GM21447 (cell line): ENCODE data around the gene E2F1.
"Not testable (repeated sequence)": the region's sequence is repeated elsewhere in the genome, so short reads cannot be mapped to it uniquely, and the experiment has no call there.

Experiments
- ATAC-seq: cut with Tn5 transposase; IDR thresholded peaks from one replicate; pipeline ENCODE4 v1.9.1; 2021; ENCODE audit not compliant: unreplicated experiment

Gene E2F1

GRCh38 chr20:33646191-33646590 is 40.0 kb downstream of the E2F1 start:
- no peak for ATAC-seq

DNA sequence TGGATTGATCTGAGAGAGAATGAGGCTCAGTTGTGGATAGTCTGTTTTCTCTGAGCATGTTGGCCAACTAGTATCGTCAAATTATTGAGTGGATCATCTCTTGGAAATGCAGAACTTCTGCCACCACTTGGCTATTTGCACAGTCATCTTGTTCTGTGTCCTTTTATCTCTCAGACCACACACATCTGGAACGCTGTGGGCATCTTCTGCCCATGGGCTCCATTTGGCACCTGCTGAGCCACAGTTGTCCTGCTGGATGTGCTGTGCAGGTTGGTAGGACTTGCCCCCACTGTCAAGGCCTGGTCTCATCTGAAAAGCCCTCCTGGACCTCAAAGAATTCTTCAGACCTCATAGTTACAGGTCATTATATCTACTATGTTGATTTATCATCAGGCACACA is 40.8 kb downstream of the E2F1 start:
- no peak for ATAC-seq

DNA sequence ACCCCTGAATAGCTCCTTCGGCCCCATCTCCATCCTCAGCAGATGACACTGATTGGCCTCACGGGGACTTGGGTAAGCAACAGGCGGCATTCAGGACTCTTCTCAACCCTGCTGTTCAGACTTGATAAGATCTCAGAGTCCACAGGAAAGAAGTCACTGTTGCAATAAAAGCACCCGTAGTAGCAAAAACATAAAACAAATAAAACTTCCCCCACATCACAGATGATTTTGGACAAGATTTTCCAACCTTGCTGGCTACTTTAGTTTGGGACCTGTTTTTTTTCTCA is 41.2 kb downstream of the E2F1 start:
- no peak for ATAC-seq

DNA sequence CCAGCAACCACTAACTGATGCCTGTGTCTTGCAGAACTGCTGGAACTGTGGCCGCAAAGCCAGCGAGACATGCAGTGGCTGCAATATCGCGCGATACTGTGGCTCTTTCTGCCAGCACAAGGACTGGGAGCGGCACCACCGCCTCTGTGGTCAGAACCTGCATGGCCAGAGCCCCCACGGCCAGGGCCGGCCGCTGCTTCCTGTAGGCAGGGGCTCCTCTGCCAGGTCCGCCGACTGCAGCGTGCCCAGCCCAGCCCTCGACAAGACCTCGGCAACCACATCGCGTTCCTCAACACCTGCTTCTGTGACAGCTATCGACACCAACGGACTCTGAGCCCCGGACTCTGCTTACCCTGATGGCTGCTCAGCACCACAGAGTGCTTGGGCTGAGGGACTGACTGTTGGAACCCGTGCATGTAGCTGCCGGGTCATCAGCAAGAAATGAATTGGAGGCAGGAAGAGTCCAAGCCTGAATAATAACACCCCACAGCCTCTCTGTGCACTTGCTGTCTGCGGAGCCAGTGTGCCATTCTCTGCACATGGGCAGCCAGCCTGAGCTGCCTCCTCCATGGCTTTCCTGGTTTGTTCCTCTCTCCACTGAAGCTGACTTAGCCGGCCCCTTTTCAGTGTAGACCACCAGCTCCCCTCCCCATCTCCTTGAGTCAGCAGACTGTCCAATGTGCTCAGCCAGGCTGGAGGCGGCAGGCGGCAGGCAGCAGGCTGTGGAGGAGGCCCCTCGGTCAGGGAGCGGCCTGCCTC is 41.7 kb downstream of the E2F1 start:
- ATAC-seq = no peak

DNA sequence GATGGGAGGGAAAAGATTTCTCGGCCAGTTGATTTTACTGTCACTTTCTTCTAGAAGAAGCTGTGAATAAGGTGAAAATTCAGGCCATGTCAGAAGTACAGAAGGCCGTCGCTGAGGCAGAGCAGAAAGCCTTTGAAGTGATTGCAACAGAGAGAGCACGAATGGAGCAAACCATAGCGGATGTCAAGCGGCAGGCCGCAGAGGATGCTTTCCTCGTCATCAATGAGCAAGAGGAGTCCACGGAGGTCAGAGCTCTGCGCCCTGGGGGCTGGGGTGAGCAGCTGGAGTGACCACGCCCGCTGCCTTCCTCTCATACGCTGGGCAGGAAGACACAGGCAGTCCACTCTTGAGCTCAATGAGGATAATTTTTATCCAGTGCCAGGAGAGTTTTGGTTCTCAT is 45.9 kb downstream of the E2F1 start:
- ATAC-seq = no peak

DNA sequence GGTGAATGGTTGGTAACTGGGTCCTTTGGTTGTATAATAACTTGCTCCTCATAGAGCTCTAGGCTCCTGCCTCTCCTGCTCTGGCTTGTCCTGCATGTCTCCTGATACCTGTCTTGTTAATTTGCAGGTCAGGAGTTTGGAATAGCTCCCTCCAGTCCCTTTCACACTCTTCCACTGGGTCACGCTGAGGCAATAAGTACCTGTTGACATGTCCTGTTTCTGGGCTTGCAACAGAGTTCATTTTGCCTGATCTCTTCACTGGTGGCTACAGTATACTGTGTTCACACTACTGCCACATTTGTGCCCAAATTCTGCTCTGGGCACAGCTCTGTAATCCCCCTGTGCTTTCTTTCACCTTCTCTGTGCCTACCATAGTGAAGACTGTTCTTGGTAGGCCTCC is 49.4 kb downstream of the E2F1 start:
- ATAC-seq = no peak

DNA sequence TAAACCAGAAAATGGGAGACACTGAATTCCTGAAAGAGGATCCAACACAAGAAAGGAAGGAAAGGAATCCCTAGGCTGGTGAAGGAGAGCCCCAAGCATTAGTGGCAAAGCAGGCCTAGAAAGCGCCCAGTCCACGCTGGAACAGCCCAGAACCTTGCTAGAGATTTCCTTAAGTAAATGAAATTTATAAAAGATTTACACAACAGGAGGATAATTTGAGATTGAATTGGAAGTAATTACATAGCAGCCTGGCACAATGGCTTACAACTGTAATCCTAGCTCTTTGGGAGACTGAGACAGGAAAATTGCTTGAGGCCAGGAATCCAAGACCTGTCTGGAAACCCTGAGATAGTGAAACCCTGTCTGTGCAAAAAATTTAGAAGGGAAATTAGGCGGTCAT is 50.8 kb downstream of the E2F1 start:
- ATAC-seq = no peak

- ATAC-seq = not testable (repeated sequence)
Observed at GRCh38 chr20:33631910-33632309, 54.3 kb downstream of the E2F1 start.

DNA sequence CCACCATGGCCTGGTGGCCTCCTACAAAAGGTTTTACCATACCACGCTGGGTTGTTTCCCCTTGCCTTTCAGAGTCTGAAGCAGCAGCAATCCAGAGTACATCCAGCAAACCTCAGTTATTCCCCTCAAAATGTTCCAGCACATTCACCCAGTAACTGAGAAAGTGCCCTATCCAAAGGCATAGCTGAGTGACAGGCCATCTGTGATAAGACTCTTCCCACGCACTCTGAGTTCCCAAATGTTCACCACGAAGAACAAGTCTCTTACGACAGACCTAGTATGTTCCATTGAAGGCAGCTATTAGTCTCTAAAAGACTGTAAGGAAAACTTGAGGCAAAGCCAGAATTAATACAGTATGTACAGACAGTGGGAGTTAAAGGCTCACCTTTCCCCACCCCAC is 55.7 kb downstream of the E2F1 start:
- ATAC-seq = no peak

DNA sequence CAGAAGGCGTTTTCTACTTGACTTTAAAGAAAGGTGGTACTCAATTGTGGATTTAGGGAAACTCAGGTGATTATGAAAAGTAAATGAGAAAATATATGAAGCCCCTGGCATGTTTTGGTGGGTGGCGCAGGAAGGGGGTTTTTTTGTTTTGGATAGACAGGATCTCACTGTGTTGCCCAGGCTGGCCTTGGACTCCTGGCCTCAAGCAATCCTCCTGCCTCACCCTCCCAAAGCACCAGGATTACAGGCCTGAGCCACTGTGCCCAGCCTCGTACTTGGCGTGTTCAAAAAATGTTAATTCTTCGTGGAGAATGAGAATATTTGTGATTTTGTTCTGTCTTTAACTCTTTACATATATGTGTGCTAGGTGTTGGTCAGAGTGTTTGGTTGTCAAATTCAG is 56.2 kb downstream of the E2F1 start:
- no peak for ATAC-seq

GRCh38 chr20:33629533-33629932 is 56.7 kb downstream of the E2F1 start:
- ATAC-seq = no peak

DNA sequence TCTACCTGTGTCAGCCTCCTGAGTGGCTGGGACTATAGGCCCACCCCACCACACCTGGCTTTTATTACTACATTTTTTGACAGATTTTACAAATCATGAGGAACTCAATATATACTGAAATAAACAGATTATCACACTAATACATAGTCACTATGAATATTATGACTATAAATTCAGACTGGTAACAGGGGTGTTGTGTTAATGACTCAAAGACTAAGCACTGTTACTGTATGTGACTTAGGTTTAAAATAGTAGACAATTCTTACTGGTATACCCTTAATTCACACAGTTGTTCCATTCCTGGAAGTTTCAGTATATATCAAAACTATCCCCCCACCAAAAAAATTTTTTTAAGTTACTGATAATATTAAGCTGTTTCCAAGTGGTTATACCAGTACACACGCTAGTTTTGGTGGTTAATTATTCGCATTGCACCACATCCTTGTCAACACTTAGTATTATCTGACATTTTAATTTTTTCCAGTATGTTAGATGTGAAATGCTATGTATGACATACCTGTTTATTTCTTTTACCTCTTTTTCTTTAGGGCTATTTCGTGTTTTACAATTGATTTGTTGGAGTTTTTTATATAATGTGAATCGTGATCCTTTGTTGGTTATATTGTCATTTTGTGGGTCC is 58.5 kb downstream of the E2F1 start:
- no peak for ATAC-seq

DNA sequence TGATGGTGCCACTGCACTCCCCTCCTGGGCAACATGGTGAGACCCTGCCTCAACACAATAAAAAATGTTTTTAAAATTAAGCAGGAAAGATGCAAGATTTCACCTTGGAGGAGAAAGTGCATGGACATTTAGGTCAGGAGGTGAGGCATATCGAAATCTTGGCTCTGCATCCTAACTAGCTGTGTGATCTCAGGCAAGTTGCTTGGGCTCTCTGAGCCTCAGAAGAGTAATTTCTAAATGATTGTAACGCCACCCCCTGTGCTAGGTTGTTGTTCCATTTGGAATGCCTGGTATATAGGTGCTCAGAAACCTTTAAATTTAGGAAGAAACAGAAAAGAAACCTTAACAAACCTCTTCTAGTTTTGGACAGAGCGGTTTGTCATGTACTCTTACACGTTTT is 60.0 kb downstream of the E2F1 start:
- no peak for ATAC-seq
